HG03565 (cell line): ENCODE data around the gene SLC44A1.
A peak's percentile ranks its signal among the peaks of the same experiment; 100 is the strongest.

Experiments used
- ATAC-seq: cut with Tn5 transposase; IDR thresholded peaks from one replicate; pipeline ENCODE4 v1.9.1; 2021; ENCODE audit warnings: mild to moderate bottlenecking, moderate library complexity; ENCODE audit not compliant: unreplicated experiment

Gene SLC44A1

DNA sequence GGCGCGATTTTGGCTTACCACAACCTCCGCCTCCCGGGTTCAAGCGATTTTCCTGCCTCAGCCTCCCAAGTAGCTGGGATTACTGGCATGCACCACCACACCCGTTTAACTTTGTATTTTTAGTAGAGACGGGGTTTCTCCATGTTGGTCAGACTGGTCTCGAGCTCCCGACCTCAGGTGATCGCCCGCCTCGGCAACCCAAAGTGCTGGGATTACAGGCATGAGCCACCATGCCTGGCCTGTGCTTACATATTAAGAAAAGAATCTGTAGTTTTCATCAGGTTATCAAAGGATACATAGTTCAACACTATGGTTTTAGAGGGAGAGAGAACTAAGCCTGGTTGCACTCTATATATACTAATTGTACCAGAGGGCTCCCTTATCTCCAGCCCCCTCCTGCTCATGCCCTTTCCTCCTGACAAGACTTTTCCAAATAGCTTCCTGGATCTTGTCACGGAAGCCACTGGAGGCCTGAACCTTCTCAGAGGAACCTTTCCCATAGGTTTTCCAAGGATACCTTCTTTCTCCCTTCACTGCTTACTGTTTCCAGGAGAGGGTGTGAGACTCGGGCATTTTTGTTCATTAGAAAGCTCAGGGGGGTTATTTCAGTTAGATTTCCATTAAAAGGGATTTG, 53.1 kb downstream of the SLC44A1 start:
- no peak for ATAC-seq

DNA sequence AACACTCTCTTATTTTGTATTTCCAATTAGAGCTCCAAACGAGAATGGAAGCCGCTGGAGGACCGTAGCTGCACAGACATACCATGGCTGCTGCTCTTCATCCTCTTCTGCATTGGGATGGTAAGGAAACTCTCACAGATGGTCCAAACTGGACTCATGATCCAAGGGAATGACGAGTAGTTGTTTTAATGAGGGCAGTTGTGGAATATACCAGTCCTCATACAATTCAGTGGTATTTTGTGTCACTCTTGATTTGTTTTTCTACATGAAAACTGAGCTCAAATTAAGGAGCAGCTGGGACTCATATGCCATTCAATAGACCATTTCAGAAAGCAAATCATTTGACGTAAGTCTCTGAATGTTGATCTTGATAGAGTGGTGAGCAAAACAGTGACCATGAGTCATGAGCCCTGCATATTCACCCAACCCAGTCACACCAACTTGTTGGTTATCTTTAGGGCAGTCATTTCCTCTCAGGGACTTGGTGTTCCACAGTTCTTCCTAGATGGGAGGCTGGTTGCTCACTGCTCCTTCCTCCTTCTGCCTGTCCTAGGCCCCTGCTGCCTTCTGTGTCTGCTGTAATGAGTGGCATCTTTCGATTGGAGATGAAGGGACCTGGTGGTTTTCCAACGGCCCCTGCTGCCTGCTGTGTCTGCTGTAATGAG, 54.9 kb downstream of the SLC44A1 start:
- ATAC-seq: no peak

DNA sequence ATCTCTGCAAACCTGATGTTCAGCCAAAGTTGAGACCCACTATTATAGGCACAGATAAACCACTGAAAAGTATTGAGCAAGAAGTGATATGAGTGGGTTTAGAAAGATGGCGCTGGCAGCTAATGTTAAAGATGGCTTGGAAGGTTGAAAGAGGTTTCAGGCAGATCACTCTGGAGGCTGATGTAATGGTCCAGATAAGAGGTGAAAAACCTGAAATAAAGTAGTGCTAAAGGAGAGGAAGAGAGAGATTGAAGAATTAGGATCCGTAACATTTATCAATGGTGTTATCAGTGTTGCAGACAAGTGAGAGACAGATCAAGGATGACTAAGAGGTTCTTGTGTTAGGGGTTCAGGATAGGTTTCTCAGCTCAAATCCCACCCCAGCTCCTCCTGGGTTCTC, 58.3 kb downstream of the SLC44A1 start:
- ATAC-seq: no peak

DNA sequence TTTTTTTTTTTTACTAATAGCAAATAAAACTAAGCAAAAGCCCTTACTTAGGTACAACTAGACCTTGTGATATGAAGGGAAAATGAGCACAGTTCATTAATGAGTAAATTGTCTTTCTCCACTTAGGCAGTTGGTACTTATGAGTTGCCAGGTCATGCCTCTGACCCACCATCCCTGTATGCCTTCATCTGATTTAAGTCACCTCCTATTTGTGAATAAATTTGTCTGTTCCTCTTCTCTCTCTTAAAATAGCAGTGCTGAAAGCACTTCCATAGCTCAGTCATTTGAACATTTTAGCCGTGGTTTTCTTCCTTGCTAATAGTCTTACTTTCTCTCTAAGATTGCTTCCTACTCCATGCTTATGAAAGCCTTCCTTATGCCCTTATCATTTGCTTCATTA, 61.4 kb downstream of the SLC44A1 start:
- no peak for ATAC-seq

DNA sequence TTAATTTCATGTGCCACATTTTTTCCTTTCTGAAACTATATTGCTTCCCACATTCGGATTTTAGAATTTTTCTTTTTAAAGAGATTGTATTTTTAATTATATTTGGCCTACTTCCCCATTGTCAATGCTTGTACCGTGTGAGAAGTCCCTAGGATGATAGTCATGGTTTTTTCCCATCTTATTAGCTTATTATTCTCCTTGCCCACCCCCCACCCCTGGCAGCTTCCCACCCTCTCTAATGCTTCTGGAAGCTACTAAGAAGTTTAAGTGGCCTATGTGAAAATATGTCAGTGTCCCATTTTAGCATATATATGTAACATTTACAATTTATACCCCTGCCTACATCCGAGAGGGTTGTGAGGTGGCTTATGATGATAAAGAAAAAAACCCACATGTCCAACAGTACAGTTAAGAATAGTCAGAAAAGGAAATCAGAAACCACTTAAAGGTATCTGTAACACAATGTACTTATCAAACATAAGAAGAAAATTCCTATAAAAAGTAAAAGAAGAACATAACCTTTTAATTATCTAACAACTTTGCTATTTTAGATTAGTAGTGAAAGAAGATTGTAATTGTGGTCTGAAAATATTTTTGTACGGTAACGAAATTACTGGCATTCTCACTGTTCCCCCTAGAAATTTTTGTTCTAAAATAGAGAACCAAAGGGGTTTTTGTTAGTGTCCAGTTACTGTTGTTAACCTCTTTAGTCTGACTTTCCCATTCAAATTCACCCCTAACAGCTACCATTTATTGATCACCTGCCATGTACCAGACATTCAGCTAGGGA, 62.1 kb downstream of the SLC44A1 start:
- peak; percentile 40 for ATAC-seq

DNA sequence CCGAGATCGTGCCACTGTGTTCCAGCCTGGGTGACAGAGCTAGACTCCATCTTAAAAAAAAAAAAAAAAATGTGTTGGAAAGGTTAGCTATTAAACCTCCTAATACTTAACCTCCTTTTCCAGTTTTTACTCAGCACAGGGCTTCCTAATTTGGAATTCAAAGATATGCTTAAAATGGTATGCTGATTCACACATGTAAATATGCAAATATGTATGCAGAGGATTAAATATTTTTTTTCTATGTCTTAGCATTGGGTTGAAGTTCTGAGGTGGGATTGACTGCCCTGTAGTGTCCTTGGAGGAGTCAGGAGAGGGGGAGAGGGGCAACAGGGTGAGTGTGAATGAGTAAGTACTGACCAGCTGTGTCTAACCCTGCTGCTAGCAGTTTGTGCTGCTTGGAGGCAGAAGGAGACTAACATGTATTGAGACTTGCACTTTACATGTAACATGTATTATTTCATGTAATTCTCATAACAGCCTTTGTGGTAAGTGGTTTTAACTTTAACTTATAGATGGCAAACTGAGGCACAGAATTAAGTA, 63.2 kb downstream of the SLC44A1 start:
- no peak for ATAC-seq

DNA sequence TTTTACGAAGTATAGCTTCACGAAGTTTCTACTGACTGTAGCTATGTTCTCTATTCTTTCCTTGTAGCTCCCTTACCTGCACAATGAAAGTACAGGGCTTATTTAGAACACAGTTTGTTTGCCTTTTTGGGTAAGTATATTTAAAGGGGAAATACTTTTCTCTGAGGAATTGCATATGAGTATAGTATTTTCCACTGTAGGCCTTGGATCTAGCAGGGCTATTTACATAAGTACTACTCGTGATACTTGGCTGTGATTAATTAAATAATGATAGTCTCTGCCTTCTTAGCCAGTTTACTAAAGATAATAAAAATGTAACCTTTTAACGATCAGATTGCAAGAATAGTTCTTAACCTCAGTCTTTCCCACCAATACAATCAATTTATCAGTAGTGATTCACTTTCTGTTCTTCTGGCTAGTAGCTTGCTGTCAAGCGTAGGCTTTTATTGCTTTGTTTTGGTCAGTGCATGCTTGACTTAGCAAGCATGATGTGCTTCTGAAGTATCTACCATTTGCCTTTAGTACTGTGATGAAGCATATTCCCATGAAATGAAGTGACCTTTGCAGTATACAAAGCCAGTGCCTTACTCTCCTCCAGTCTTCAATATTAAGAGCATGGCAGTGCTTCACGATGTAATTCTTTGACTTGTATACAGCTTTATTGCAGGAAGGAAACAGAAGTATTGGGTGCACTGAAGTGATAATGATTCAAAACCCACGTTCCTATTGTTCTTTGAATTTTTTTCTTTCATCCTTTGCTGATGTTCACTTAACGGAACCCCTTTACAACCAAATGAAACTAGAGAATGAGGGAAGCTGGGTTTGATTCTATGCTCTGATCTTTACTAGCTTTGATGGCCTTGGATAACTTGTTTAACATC, 64.2 kb downstream of the SLC44A1 start:
- no peak for ATAC-seq

DNA sequence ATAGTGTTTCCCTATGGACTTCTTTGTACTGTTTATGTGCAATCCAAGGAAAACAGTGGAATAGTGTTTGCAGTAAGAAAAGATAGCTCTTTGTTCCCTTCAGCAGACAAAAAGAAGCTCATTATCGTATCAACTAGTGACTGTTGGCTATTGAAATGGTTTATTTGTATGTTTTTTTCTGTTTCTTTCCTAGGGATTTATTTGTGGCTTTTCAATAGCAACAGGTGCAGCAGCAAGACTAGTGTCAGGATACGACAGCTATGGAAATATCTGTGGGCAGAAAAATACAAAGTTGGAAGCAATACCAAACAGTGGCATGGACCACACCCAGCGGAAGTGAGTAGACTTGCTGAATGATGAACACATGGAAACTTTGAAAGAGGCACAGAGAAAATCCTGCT, 65.1 kb downstream of the SLC44A1 start:
- ATAC-seq: no peak

DNA sequence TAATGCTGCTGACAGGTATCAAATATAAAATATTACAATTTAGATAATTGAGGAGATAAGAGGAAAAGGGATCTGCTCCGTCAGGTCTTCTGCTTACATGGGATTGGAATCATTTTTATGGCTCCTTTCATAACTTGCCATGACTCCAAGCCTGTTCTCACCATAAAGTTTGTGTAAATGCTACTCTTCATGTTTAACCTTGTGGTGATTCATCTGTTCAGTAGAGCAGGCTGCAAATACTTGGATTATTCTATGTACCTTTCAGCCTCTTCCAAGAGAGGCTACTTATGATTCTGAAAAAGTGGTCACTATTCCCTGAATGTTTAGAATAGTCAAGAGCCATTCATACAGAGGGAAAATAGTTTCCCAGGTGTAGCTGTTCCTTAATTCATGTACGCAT, 66.9 kb downstream of the SLC44A1 start:
- ATAC-seq: no peak

DNA sequence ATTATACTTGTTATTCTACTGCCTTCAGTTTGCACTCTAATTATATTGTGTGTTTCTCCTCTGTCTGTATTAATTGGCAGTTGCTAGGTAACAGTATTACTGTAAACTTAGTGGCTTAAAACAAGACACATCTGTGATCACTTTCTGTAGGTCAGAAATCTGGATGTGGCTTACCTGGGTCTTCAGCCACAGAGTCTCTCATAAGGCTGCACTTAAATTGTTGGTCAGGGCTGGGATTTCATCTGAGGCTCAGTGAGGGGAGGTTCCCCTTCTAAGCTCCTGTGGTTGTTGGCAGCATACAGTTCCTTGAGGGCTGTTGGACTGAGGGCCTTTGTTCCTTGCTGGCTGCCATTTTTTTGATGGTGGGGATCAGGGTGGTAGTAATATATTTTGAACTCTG, 68.8 kb downstream of the SLC44A1 start:
- ATAC-seq: no peak

DNA sequence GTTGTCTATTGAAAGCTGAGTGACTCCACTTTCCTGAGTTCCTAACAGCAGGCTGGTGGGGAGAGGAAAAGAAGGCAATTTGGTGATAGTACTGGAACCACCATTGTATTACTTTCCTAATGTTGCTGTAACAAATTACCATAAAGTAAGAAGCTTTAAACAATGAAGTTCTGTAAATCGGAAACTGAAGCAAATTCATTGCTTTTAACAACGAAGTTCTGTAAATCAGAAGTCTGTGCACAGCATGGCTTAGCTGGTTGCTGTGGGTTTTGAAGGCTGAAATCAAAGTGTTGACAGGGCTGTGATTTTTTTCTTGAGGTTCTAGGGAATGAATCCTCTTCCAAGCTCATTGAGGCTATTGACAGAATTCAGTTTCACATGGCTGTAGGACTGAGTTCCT, 72.3 kb downstream of the SLC44A1 start:
- ATAC-seq: no peak

DNA sequence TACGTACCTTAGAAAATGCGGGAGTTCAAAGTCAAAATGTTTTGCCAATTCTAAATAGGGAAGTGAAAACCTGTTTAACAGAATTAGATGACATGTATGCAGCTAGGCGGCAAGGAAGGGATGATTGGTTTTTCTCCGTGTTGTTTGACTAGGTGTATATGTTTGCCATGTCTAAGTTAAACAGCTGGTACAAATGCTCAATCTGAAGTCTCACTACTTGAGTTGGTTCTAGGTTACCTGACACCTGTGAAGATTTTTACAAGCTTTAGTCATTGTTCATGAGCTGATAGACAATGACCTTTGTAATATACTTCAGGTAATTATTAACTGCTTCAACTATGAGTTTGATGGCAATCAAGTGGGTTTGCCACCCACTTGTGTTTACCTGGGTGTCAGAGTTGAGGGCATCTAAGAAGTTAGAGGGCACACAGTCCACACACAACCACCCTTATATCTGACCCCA, 74.3 kb downstream of the SLC44A1 start:
- ATAC-seq: no peak

DNA sequence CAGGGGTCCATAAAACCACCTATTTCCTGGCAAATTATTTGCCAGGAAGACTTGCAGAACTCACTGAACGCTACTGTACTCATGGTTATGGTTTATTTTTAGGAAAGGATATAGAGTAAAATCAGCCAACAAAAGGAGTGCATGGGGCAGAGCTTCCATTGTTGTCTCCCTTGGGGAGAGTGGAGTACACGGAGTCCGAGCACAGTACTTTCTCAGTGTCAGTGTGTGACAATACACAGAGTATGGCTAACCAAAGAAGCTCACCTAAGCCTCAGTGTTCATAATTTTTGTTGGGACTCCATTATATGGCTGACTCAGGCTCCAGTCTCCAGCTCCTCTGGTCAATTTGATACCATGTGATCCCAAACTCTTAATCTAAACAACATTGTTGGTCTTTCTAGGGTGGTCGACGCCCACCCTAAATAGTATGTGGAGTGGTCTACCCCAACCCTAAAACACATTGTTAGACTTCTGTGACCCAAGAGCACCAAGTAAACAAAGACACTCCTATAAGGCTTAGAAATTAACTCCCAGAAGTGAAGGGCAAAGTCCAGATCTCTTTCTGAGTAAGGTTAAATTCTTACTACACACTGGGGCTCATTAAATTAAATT, 74.9 kb downstream of the SLC44A1 start:
- ATAC-seq: no peak

DNA sequence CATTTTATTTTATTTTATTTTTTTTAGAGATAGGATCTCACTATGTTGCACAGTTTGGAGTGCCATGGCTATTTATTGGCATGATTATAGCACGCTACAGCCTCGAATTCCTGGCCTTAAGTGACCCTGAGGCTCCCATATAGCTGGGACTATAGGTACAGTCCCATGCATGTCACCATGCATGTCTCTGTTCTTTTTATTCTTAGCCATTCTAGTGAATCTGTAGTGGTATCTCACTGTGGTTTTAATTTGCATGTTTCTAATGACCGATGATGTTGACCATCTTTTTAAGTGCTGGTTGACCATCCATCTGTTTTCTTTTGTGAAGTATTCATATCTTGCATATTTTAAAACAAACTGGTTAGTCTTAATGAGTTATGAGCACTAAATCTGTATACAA, 76.1 kb downstream of the SLC44A1 start:
- peak; percentile 76 for ATAC-seq

DNA sequence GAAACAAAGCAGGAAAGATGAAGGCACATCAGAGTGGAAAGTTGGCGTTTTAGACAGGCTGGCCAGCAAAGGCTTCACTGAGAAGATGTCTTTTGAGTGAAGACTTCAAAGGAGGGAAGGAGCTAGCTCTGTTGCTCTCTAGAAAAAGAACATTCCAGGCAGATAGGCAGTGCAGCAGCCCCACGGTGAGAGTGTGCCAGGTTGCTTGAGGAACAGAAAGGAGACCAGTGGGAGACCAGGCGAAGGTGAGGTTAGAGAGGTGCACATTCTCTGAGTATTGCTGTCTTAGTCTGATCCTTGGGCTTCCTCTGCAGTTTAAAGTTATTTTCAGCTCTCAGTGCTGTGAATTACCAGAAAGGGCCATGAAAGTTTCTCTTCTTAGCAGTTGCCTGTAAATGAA, 83.8 kb downstream of the SLC44A1 start:
- no peak for ATAC-seq

DNA sequence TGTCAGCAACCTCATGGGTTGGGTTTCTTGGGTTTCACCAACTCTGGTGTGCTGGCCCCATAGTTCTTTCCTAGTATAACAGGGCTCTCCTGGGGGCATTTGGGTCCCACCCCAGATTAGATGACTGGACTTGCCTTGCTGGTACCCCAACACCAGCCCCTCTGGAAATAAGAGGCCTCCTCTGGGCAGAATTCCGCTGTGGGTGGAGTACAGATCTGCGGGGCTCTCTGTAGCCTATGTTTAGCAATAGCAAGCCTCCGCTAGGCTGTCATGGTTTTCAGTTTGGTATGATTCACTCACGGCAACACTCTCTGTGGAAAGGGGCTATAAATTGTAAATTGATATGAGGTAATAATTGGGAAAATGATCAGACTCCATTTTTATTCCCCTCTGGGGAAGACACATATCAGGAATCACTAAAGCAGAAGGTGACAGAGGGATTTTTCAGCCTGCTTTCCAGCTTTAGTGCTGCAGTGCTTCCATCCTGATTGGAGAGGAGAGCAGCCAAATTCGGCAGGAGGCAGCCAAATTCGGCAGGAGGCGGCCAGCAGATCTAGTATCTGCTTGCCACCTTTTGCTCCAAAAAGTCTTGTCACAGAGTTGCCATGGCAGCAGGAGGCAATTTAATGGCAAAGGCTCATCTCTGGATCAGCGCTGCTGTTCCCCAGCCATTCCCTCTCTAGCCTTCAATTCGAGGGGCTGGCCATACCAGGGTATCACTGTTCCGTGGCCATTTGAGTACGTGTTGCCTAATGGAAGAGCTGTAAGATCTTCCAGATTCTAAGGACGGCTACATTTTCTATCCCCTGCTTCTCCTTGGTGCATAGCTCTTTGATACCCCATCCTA, 84.6 kb downstream of the SLC44A1 start:
- ATAC-seq: no peak

DNA sequence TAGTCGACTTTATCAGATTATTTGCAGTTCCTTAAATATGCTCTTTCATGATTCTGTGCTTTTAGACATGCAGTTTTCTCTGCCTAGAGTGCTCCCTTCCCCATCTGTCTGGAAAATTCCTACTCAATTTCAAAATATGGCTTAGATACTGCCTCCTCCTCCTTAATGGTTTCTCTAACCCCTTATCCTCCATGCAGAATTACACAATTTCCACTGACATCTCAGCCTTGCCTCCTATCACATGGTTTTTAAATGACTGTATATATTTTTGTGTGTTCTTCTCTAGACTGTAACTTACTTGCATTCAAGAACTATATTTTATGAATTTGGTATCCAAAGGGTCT, 85.2 kb downstream of the SLC44A1 start:
- no peak for ATAC-seq

DNA sequence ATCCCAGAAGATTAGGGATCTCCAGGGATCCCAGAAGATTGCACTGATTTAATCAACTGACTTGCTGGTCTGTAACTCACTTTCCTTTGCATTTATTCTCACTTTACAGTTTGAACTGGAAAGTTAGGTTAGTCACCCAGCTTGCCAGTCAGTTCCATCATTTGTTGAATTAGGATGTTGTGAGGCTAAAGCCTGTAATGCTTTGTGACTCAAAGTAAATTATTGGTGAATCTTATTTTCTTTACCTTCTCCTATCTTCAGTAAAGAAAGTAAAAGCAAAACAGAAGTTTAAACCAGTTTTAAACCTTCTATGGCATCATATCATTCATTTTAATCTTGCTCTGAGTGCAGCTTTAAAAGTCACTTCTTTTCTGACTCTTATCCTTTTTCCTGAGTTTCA, 85.8 kb downstream of the SLC44A1 start:
- no peak for ATAC-seq

DNA sequence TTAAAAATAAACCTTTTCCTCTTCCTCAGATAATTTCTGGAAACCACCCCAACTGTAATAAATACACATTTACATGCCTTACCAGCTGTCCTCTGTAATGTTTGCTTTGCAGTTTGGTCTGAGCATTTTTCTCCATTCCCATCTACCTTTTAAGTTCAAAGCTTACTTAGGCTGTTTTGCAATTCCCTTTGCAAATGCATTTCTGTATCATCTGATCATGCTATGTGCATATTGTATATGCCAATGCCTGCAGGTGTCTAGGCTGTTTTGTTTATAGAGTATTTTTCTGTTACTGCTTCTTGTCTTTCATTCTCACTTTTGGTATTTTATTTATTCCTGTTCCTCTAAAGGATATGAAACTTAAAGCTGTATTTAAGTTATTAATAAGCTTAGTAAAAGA, 86.3 kb downstream of the SLC44A1 start:
- ATAC-seq: peak; percentile 39

DNA sequence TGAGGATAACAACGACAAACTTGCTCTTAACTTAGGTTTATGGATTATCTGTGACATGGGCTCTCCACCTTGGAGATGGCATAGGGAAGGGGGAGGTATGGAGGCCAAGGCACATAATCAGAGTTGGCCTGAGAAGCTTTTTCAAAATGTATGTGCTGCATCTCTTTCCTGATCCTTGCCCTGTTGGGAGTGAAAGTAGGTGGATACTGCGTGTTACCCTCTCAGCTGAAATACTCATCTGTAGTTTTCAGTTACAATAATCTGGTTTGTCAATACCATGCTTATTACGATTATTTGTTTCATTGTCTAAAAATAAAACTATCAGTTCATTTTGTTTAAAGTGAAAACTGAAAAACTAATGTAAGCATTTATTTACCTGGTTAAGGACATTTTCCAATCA, 86.7 kb downstream of the SLC44A1 start:
- ATAC-seq: no peak
